HEK293T (cell line): ENCODE results near the gene FEM1B.

Experiments used
- ARNT ChIP-seq: fragments of 450-650 bp; IDR thresholded peaks from 2 replicates; pipeline ENCODE4 v1.6.1; 2017; ENCODE audit warnings: mild to moderate bottlenecking
- BHLHE40 ChIP-seq: fragments of 450-650 bp; IDR thresholded peaks from 2 replicates; pipeline ENCODE4 v1.6.1; 2016; ENCODE audit warnings: mild to moderate bottlenecking, moderate library complexity, borderline replicate concordance
- CTBP1 ChIP-seq: fragments of 450-650 bp; IDR thresholded peaks from 2 replicates; pipeline ENCODE4 v1.6.1; 2016; ENCODE audit warnings: borderline replicate concordance
- FOXM1 ChIP-seq: fragments of 450-650 bp; IDR thresholded peaks from 2 replicates; pipeline ENCODE4 v1.6.1; 2017; ENCODE audit warnings: mild to moderate bottlenecking, borderline replicate concordance
- LEF1 ChIP-seq: fragments of 450-650 bp; IDR thresholded peaks from 2 replicates; pipeline ENCODE4 v1.6.1; 2017; ENCODE audit warnings: mild to moderate bottlenecking, borderline replicate concordance
- SUZ12 ChIP-seq: fragments of 450-650 bp; IDR thresholded peaks from 2 replicates; pipeline ENCODE4 v1.6.1; 2016; ENCODE audit warnings: mild to moderate bottlenecking

DNA sequence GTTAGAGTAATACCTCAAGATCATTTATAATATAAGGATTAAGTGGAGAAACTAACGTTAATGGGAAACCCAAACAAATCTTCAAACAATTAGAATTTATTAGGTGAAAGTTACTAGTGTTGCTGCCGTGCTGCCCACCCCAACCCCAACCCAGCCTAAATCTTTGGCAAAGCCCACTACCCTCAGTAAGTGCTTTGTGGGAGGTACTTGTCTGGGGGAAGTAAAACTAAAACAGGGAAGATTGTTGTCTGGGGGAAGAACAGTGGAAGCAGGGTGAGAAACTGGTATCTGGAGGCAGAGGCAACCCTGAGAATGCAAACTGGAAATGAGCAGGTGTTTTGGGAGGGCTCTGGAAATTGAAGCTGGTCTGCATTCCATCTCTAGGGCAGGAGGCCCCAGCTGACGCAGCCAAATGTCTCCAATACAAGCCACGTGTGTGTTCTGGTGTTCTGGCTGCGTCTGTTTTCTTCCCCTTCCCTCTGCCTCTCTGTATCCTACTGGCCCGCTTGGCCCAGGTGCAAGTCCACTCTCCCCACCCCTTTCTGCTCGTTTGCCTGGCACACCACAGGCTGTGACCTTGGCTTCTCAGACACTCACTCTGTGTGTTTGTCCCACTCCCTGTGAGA lies 32.7 kb downstream of the FEM1B start:
- TF ChIP-seq ARNT = no peak
- no peak for TF ChIP-seq LEF1
- TF ChIP-seq BHLHE40 = no peak
- no peak for TF ChIP-seq SUZ12
- TF ChIP-seq FOXM1 = no peak
- no peak for TF ChIP-seq CTBP1
